Measurements from ENCODE around the gene IFFO2. TPM values are rescaled to one million over a fixed set of nuclear protein-coding genes. Genes with fewer than 3 reads are reported as not detected.

Gene IFFO2
- total and polyA plus RNA-seq, 2 experiments from 2014 or later: 0.71 to 7.5 TPM

DNA sequence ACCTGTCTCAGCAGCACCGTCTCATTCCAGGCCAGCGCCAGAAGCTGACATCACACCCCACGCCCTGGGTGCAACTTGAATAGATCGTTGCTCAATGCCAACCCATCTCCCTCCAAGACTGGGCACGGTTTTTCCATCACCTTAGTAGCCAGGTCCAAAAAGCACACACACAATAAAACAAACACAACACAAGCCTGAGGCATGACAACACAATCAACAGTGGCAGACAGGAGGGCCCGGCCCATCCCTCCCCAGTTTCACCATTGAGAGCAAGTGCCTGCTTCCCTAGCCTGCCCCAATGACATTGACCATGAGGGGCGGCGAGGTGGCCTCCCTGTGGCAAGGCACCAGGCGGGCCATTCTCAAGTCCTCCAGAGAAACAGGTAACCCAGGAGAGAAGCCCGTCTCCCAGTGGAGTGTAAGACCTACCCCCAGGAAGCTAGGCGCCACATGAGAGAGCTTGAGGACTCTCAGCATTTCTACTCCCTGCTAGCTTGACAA lies 2.7 kb downstream of the IFFO2 start:
- Mint-ChIP-seq H3K9me3 (no peaks in the 10 kb centered on the region; the same call in 2 of the 3 replicates), H3K27me3 (ENCODE audit: insufficient read depth, low read depth, poor library complexity) (peaks cover 47% of the 10 kb centered on the region), H3K27ac (no peak overlapping the region), H3K4me3 (no peak overlapping the region), H3K4me1 (peaks cover 30% of the 10 kb centered on the region), H3K36me3 (ENCODE audit: low read depth) (no peaks in the 10 kb centered on the region; the same call in 2 of the 3 replicates)
- ATAC-seq: no peak
- Histone ChIP-seq H3K79me2 (replicated peaks; ENCODE audit: insufficient read depth) (0 out of 2 replicates have a peak, but pooled peaks cover 4% of the 10 kb centered on the region), H3K4me2 (no peak overlapping the region), H3K4me1 (ENCODE audit: insufficient read depth) (peaks cover 33% of the 10 kb centered on the region), H4K20me1 (replicated peaks; ENCODE audit: insufficient read depth) (peaks cover 9% of the 10 kb centered on the region), H3K27ac (ENCODE audit: low read depth) (no peak overlapping the region), H3F3A (replicated peaks; ENCODE audit: low read depth) (0 out of 2 replicates have a peak, but pooled peaks cover 2% of the 10 kb centered on the region), H3K9me2 (ENCODE audit: insufficient read depth) (no peaks in the 10 kb centered on the region), H2AFZ (no peak overlapping the region), H3K27me3 (ENCODE audit: insufficient read depth) (peaks cover 31% of the 10 kb centered on the region), H3K4me3 (no peak overlapping the region), H3K36me3 (ENCODE audit: insufficient read depth) (no peaks in the 10 kb centered on the region)
- DNase-seq (ENCODE audit: low spot score): no peak
- TF ChIP-seq STAT1 (IDR thresholded peaks at IDR 0.05; ENCODE audit: unreplicated experiment): no peak
- TF ChIP-seq POLR2AphosphoS5 (IDR thresholded peaks at IDR 0.05; ENCODE audit: low read depth): no peak
- TF ChIP-seq EZH2 (IDR thresholded peaks at IDR 0.05; ENCODE audit: low read depth, unreplicated experiment): no peak
- no peak for TF ChIP-seq ZNF331 (CRISPR knock-in tag; IDR thresholded peaks at IDR 0.05; ENCODE audit: low read depth)
- TF ChIP-seq ZNF114 (CRISPR knock-in tag; IDR thresholded peaks at IDR 0.05): no peak
- no peak for TF ChIP-seq JUNB (IDR thresholded peaks at IDR 0.05; ENCODE audit: unreplicated experiment)
- no peak for TF ChIP-seq CREB1 (CRISPR knock-in tag; IDR thresholded peaks at IDR 0.05; ENCODE audit: low read depth)
- no peak for TF ChIP-seq NANOG (IDR thresholded peaks at IDR 0.05; ENCODE audit: borderline replicate concordance)
- TF ChIP-seq, protein P1, sequence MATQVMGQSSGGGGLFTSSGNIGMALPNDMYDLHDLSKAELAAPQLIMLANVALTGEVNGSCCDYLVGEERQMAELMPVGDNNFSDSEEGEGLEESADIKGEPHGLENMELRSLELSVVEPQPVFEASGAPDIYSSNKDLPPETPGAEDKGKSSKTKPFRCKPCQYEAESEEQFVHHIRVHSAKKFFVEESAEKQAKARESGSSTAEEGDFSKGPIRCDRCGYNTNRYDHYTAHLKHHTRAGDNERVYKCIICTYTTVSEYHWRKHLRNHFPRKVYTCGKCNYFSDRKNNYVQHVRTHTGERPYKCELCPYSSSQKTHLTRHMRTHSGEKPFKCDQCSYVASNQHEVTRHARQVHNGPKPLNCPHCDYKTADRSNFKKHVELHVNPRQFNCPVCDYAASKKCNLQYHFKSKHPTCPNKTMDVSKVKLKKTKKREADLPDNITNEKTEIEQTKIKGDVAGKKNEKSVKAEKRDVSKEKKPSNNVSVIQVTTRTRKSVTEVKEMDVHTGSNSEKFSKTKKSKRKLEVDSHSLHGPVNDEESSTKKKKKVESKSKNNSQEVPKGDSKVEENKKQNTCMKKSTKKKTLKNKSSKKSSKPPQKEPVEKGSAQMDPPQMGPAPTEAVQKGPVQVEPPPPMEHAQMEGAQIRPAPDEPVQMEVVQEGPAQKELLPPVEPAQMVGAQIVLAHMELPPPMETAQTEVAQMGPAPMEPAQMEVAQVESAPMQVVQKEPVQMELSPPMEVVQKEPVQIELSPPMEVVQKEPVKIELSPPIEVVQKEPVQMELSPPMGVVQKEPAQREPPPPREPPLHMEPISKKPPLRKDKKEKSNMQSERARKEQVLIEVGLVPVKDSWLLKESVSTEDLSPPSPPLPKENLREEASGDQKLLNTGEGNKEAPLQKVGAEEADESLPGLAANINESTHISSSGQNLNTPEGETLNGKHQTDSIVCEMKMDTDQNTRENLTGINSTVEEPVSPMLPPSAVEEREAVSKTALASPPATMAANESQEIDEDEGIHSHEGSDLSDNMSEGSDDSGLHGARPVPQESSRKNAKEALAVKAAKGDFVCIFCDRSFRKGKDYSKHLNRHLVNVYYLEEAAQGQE (IDR thresholded peaks at IDR 0.05; ENCODE audit: unreplicated experiment): no peak
- TF ChIP-seq, protein P2, sequence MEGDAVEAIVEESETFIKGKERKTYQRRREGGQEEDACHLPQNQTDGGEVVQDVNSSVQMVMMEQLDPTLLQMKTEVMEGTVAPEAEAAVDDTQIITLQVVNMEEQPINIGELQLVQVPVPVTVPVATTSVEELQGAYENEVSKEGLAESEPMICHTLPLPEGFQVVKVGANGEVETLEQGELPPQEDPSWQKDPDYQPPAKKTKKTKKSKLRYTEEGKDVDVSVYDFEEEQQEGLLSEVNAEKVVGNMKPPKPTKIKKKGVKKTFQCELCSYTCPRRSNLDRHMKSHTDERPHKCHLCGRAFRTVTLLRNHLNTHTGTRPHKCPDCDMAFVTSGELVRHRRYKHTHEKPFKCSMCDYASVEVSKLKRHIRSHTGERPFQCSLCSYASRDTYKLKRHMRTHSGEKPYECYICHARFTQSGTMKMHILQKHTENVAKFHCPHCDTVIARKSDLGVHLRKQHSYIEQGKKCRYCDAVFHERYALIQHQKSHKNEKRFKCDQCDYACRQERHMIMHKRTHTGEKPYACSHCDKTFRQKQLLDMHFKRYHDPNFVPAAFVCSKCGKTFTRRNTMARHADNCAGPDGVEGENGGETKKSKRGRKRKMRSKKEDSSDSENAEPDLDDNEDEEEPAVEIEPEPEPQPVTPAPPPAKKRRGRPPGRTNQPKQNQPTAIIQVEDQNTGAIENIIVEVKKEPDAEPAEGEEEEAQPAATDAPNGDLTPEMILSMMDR (conservative IDR thresholded peaks at IDR 0.05; ENCODE audit: low read depth in 2 of 2): no peak
- TF ChIP-seq, protein P3, sequence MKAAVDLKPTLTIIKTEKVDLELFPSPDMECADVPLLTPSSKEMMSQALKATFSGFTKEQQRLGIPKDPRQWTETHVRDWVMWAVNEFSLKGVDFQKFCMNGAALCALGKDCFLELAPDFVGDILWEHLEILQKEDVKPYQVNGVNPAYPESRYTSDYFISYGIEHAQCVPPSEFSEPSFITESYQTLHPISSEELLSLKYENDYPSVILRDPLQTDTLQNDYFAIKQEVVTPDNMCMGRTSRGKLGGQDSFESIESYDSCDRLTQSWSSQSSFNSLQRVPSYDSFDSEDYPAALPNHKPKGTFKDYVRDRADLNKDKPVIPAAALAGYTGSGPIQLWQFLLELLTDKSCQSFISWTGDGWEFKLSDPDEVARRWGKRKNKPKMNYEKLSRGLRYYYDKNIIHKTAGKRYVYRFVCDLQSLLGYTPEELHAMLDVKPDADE (IDR thresholded peaks at IDR 0.05): no peak
- TF ChIP-seq, protein P4, sequence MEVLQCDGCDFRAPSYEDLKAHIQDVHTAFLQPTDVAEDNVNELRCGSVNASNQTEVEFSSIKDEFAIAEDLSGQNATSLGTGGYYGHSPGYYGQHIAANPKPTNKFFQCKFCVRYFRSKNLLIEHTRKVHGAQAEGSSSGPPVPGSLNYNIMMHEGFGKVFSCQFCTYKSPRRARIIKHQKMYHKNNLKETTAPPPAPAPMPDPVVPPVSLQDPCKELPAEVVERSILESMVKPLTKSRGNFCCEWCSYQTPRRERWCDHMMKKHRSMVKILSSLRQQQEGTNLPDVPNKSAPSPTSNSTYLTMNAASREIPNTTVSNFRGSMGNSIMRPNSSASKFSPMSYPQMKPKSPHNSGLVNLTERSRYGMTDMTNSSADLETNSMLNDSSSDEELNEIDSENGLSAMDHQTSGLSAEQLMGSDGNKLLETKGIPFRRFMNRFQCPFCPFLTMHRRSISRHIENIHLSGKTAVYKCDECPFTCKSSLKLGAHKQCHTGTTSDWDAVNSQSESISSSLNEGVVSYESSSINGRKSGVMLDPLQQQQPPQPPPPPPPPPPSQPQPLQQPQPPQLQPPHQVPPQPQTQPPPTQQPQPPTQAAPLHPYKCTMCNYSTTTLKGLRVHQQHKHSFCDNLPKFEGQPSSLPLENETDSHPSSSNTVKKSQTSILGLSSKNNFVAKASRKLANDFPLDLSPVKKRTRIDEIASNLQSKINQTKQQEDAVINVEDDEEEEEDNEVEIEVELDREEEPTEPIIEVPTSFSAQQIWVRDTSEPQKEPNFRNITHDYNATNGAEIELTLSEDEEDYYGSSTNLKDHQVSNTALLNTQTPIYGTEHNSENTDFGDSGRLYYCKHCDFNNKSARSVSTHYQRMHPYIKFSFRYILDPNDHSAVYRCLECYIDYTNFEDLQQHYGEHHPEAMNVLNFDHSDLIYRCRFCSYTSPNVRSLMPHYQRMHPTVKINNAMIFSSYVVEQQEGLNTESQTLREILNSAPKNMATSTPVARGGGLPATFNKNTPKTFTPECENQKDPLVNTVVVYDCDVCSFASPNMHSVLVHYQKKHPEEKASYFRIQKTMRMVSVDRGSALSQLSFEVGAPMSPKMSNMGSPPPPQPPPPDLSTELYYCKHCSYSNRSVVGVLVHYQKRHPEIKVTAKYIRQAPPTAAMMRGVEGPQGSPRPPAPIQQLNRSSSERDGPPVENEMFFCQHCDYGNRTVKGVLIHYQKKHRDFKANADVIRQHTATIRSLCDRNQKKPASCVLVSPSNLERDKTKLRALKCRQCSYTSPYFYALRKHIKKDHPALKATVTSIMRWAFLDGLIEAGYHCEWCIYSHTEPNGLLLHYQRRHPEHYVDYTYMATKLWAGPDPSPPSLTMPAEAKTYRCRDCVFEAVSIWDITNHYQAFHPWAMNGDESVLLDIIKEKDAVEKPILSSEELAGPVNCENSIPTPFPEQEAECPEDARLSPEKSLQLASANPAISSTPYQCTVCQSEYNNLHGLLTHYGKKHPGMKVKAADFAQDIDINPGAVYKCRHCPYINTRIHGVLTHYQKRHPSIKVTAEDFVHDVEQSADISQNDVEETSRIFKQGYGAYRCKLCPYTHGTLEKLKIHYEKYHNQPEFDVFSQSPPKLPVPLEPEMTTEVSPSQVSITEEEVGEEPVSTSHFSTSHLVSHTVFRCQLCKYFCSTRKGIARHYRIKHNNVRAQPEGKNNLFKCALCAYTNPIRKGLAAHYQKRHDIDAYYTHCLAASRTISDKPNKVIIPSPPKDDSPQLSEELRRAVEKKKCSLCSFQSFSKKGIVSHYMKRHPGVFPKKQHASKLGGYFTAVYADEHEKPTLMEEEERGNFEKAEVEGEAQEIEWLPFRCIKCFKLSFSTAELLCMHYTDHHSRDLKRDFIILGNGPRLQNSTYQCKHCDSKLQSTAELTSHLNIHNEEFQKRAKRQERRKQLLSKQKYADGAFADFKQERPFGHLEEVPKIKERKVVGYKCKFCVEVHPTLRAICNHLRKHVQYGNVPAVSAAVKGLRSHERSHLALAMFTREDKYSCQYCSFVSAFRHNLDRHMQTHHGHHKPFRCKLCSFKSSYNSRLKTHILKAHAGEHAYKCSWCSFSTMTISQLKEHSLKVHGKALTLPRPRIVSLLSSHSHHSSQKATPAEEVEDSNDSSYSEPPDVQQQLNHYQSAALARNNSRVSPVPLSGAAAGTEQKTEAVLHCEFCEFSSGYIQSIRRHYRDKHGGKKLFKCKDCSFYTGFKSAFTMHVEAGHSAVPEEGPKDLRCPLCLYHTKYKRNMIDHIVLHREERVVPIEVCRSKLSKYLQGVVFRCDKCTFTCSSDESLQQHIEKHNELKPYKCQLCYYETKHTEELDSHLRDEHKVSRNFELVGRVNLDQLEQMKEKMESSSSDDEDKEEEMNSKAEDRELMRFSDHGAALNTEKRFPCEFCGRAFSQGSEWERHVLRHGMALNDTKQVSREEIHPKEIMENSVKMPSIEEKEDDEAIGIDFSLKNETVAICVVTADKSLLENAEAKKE (CRISPR knock-in tag; IDR thresholded peaks at IDR 0.05): no peak
- TF ChIP-seq EZH2phosphoT487 (IDR thresholded peaks at IDR 0.05; ENCODE audit: unreplicated experiment): no peak
